Body of pancreas (tissue), 4 donors: ENCODE results near the gene UBQLN4. TPM values are rescaled to one million over a fixed set of nuclear protein-coding genes. Genes with fewer than 3 reads are reported as not detected.

Experiments
- ATAC-seq: fragments of 150-250 bp; one replicate; pipeline ENCODE4 v1.9.1; 2016
- DNase-seq, 4 donors: peaks; one replicate each; pipeline ENCODE4 v3.0.0-alpha.2; 2019
- H3K27ac ChIP-seq, 4 donors: fragments of 200-600 bp; sonication (generic); 1 replicate in 3 of 4; 2 replicates in 1 of 4; pipeline versions ENCODE4 v1.5.1 to v1.6.1; 2016 to 2019; ENCODE audit warnings: mild to moderate bottlenecking in 1 of 4, mixed read lengths in 1 of 4, moderate library complexity in 1 of 4
- H3K27me3 ChIP-seq, 2 donors: fragments of 200-600 bp; sonication (generic); one replicate each; pipeline ENCODE4 v1.6.0; 2016; ENCODE audit warnings: mild to moderate bottlenecking in 1 of 2
- H3K36me3 ChIP-seq, 2 donors: fragments of 200-600 bp; sonication (generic); replicated peaks in 1 of 2; 2 replicates each; pipeline ENCODE4 v1.5.1; 2016; ENCODE audit warnings: low read depth in 2 of 2; ENCODE audit not compliant: insufficient read depth in 1 of 2
- H3K4me1 ChIP-seq: fragments of 200-600 bp; sonication (generic); one replicate; pipeline ENCODE4 v1.6.0; 2016
- H3K4me3 ChIP-seq, 2 donors: fragments of 200-600 bp; sonication (generic); 1 replicate in 1 of 2; 2 replicates in 1 of 2; pipeline ENCODE4 v1.5.1; 2016 to 2019
- H3K9me3 ChIP-seq, 3 donors: fragments of 200-600 bp; sonication (generic); 1 replicate in 2 of 3; 2 replicates in 1 of 3; pipeline ENCODE4 v1.5.1; 2016
- CTCF ChIP-seq, 7 experiments: fragments of 450-650 bp in 4 of 7; fragments of 200-600 bp in 3 of 7; sonication (generic) in 3 of 7; IDR thresholded peaks; one replicate each; pipeline ENCODE4 v1.5.1; 2016 to 2019; ENCODE audit warnings: antibody characterized with exemption in 7 of 7
- POLR2A ChIP-seq, 3 donors: fragments of 450-650 bp; IDR thresholded peaks; one replicate each; pipeline ENCODE4 v1.6.1; 2016; ENCODE audit warnings: antibody characterized with exemption in 3 of 3, mild to moderate bottlenecking in 2 of 3
- WGBS, 2 donors: methylation state at CpG; one replicate each; pipeline ENCODE4 v1.1.5; 2017; 5-methylcytosine and 5-hydroxymethylcytosine counted together
- intact Hi-C: fragments of 100-400 bp; cut with DNase I; formaldehyde crosslinking; loops from one replicate; pipeline ENCODE4 v1.15.1; 2023
- total RNA-seq, 2 donors: library from RNA; depleted of rRNA; stranded (reverse); fragments of >200 nt; gene quantifications; one replicate each; pipeline ENCODE4 v1.1.0, GENCODE V29; 2016

Gene UBQLN4
- total RNA-seq, 2 donors from 2014 or later, result 16.5 to 16.9 TPM

- no peaks in the 10 kb centered on the region for H3K36me3 ChIP-seq
- H3K27ac ChIP-seq, result no peak overlapping the region
- H3K27me3 ChIP-seq, result no peaks in the 10 kb centered on the region
- H3K4me1 ChIP-seq, result no peaks in the 10 kb centered on the region
- DNase-seq (peak in 1 of 4 donors; percentile 50), ATAC-seq (no peak)
- 75 to 76% methylated on average over 6 of the region's 6 CpGs for WGBS, 2 donors
- intact Hi-C loops, result loop anchor here (5.0 kb wide), 1 partner anchor 48 kb away; the partner anchor contains the start of gene RXFP4
- H3K9me3 ChIP-seq, result no peaks in the 10 kb centered on the region
- TF ChIP-seq CTCF (IDR thresholded peaks at IDR 0.05) (no peak), POLR2A (IDR thresholded peaks at IDR 0.05) (no peak)
- H3K4me3 ChIP-seq, result no peak overlapping the region
Measured at GRCh38 chr1:155990005-155990739, 63.4 kb downstream of the UBQLN4 start.

GRCh38 chr1:155989242-155990004, 64.2 kb downstream of the UBQLN4 start:
- Histone ChIP-seq H3K27me3 (no peaks in the 10 kb centered on the region), H3K9me3 (no peaks in the 10 kb centered on the region), H3K4me1 (no peaks in the 10 kb centered on the region), H3K4me3 (no peak overlapping the region), H3K27ac (peak overlapping the region in 1 of 4 donors; percentile 2), H3K36me3 (no peaks in the 10 kb centered on the region)
- TF ChIP-seq POLR2A (IDR thresholded peaks at IDR 0.05), result no peak
- peak; percentile 90 to 97 (median 95) for TF ChIP-seq CTCF (IDR thresholded peaks at IDR 0.05)
- WGBS, 2 donors, result 26 to 40% methylated on average over 3 to 9 of the region's 9 CpGs
- ATAC-seq, result peak; percentile 90
- intact Hi-C loops, result loop anchor here (5.0 kb wide), 1 partner anchor 47 kb away; the partner anchor contains the start of gene RXFP4
- peak; percentile 66 to 72 (median 72) for DNase-seq

Other genes starting within 250 kb of the UBQLN4 start
- 10 to 100 TPM; 26.7 to 44.4 TPM for gene GON4L, start 196.6 kb downstream of the UBQLN4 start, total RNA-seq
- gene SYT11, start 194.2 kb downstream of the UBQLN4 start, total RNA-seq, result 1 to 10 TPM; 1.3 to 5.4 TPM
- 10 to 100 TPM in 1 of 2 donors, 1 to 10 TPM in 1; 6.9 to 16.1 TPM for gene RIT1, start 142.4 kb downstream of the UBQLN4 start, total RNA-seq
- gene KHDC4, start 119.4 kb downstream of the UBQLN4 start, total RNA-seq, result 10 to 100 TPM; 32.7 to 40.5 TPM
- under 1 TPM in 1 of 2 donors, not detected in 1; 0.26 TPM for gene RXFP4, start 112.2 kb downstream of the UBQLN4 start, total RNA-seq
- gene ARHGEF2, start 75.3 kb downstream of the UBQLN4 start, total RNA-seq, result 10 to 100 TPM; 31.9 to 32.6 TPM
- gene SSR2, start 32.8 kb downstream of the UBQLN4 start, total RNA-seq, result 100 to 1,000 TPM; 179 to 291 TPM
- 10 to 100 TPM; 44.2 to 47.5 TPM for gene LAMTOR2, start 984 bp upstream of the UBQLN4 start, total RNA-seq
- 10 to 100 TPM; 31.3 to 66.7 TPM for gene RAB25, start 7.4 kb upstream of the UBQLN4 start, total RNA-seq
- 1 to 10 TPM in 1 of 2 donors, under 1 TPM in 1; 0.99 to 4.7 TPM for gene MEX3A, start 28.7 kb upstream of the UBQLN4 start, total RNA-seq
- gene LMNA, start 60.9 kb upstream of the UBQLN4 start, total RNA-seq, result 100 to 1,000 TPM; 152 to 186 TPM
- gene SEMA4A, start 99.8 kb upstream of the UBQLN4 start, total RNA-seq, result 10 to 100 TPM in 1 of 2 donors, 1 to 10 TPM in 1; 2.6 to 11.9 TPM
- 10 to 100 TPM in 1 of 2 donors, 1 to 10 TPM in 1; 5.2 to 13.2 TPM for gene SLC25A44, start 140.3 kb upstream of the UBQLN4 start, total RNA-seq
- gene PMF1, start 159.2 kb upstream of the UBQLN4 start, total RNA-seq, result 10 to 100 TPM; 37.6 to 43.1 TPM
- under 1 TPM in 1 of 2 donors, not detected in 1; 0.52 TPM for gene BGLAP, start 188.4 kb upstream of the UBQLN4 start, total RNA-seq
- gene PAQR6, start 194.3 kb upstream of the UBQLN4 start, total RNA-seq, result under 1 TPM in 1 of 2 donors, not detected in 1; 0.33 TPM
- 10 to 100 TPM; 28.3 to 35.6 TPM for gene SMG5, start 229.0 kb upstream of the UBQLN4 start, total RNA-seq
- gene TMEM79, start 230.5 kb upstream of the UBQLN4 start, total RNA-seq, result 1 to 10 TPM in 1 of 2 donors, not detected in 1; 2.3 TPM
- gene GLMP, start 241.9 kb upstream of the UBQLN4 start, total RNA-seq, result 10 to 100 TPM; 16.5 to 24.4 TPM
- not detected for gene VHLL, start 245.5 kb upstream of the UBQLN4 start, total RNA-seq